Measurements from ENCODE around the gene VCL. TPM values are rescaled to one million over a fixed set of nuclear protein-coding genes. Genes with fewer than 3 reads are reported as not detected.
A peak's percentile ranks its signal among the peaks of the same experiment; 100 is the strongest.

The VCL gene
- total and polyA plus RNA-seq, 9 of the 15 experiments (the other 6 are each of a cell fraction or from before 2014, with no cell fraction given): 29.8 to 186 (median 76.4) TPM

- FAIRE-seq: no peak
- in situ Hi-C loops (cut with MboI) (no loop called here), intact Hi-C loops (cut with micrococcal nuclease) (no loop called here)
- BruUV-seq (replicated peaks): no TSS peak
- no peak overlapping the region; a peak in 1 of 4 replicates for H3K9ac ChIP-seq (ENCODE audit: insufficient read depth in 1 of 2, low read depth in 2 of 2, low read length in 2 of 2)
- 0 out of 2 replicates have a peak, but pooled peaks cover 4% of the 10 kb centered on the region for H4K20me1 ChIP-seq (replicated peaks; ENCODE audit: control insufficient read depth, insufficient read depth, low read length)
- H2AFZ ChIP-seq (ENCODE audit: low read depth, low read length): no peak overlapping the region
- H3K36me3 ChIP-seq (ENCODE audit: control insufficient read depth, insufficient read depth, low read length): peaks cover 55% of the 10 kb centered on the region
- H3K4me2 ChIP-seq (ENCODE audit: insufficient read depth, low read length): no peak overlapping the region
- no peaks in the 10 kb centered on the region for H3K9me3 ChIP-seq (replicated peaks; ENCODE audit: control insufficient read depth, insufficient read depth, low read depth, low read length)
- H3K79me2 ChIP-seq (ENCODE audit: control insufficient read depth, insufficient read depth, low read length): peaks cover 93% of the 10 kb centered on the region
- 11% methylated on average over 3 of the region's 3 CpGs for WGBS (ENCODE audit: insufficient coverage, low coverage, missing lambda C conversion rate)
- H3K9me1 ChIP-seq (ENCODE audit: control insufficient read depth, insufficient read depth, low read length): no peaks in the 10 kb centered on the region
- peak; percentile 25 for ATAC-seq
- H3K4me3 ChIP-seq: no peak overlapping the region
- peak in 2 of 4 experiments; percentile 43 to 47 for DNase-seq (ENCODE audit: extremely low read depth in 1 of 4, low spot score in 3 of 4)
- CTCF ChIA-PET (ENCODE audit: low intra/inter-chr PET ratio): no interaction called here
- H3K4me1 ChIP-seq (replicated peaks in 1 of 2; ENCODE audit: control insufficient read depth in 2 of 2, insufficient read depth in 2 of 2, low read length in 2 of 2): peaks cover 19 to 75% of the 10 kb centered on the region in 2 experiments
- peak overlapping the region; percentile 24; the same call in 1 of the 3 replicates for H3K27ac ChIP-seq (ENCODE audit: extremely low read depth, low read depth, low read length)
- POLR2A ChIA-PET: interaction anchor here (0.7 to 1.9 kb wide), 7 partner anchors 14 to 140 kb away, joined by 3 to 16 read pairs (median 4); no protein-coding TSS in a partner anchor
- no peaks in the 10 kb centered on the region for H3K27me3 ChIP-seq (ENCODE audit: control insufficient read depth in 2 of 2, insufficient read depth in 2 of 2, low read length in 2 of 2)
- no peak for TF ChIP-seq ZNF75A (CRISPR knock-in tag; IDR thresholded peaks at IDR 0.05)
- TF ChIP-seq KDM1A (IDR thresholded peaks at IDR 0.05): peak; percentile 46 to 81; a peak in 3 of 4 replicates
- no peak for TF ChIP-seq BRD9 (IDR thresholded peaks at IDR 0.05; ENCODE audit: low read depth, partially characterized antibody)
- peak; percentile 75 for TF ChIP-seq SOX6 (IDR thresholded peaks at IDR 0.05)
- TF ChIP-seq ESRRA (IDR thresholded peaks at IDR 0.05; ENCODE audit: borderline replicate concordance, low read depth): peak; percentile 88
- TF ChIP-seq ADNP (tag; IDR thresholded peaks at IDR 0.05): peak; percentile 88
- TF ChIP-seq AFF4 (CRISPR knock-in tag; IDR thresholded peaks at IDR 0.05): peak; percentile 68; the same call in 1 of the 2 replicates
- TF ChIP-seq MBD2 (IDR thresholded peaks at IDR 0.05; ENCODE audit: borderline replicate concordance, low read depth): 0 out of 2 replicates have a peak, but pooled peaks have one; percentile 31
- TF ChIP-seq ATF1 (CRISPR knock-in tag; IDR thresholded peaks at IDR 0.05): no peak
- 0 out of 2 replicates have a peak, but pooled peaks have one; percentile 20 for TF ChIP-seq ATF1 (tag; IDR thresholded peaks at IDR 0.05)
- 0 out of 2 replicates have a peak, but pooled peaks have one; percentile 55 for TF ChIP-seq CREB5 (CRISPR knock-in tag; IDR thresholded peaks at IDR 0.05)
- peak; percentile 60 for TF ChIP-seq EP300 (IDR thresholded peaks at IDR 0.05; ENCODE audit: low read length)
- TF ChIP-seq ZNF778 (CRISPR knock-in tag; IDR thresholded peaks at IDR 0.05): no peak
- peak; percentile 59; the same call in 1 of the 2 replicates for TF ChIP-seq MECOM (CRISPR knock-in tag; IDR thresholded peaks at IDR 0.05)
- peak; percentile 31 for TF ChIP-seq RBM25 (IDR thresholded peaks at IDR 0.05; ENCODE audit: low read depth, low read length, severe bottlenecking)
- 0 out of 2 replicates have a peak, but pooled peaks have one; percentile 74 for TF ChIP-seq JUN (IDR thresholded peaks at IDR 0.05; ENCODE audit: borderline replicate concordance, low read depth, low read length)
- TF ChIP-seq JUN (CRISPR knock-in tag; IDR thresholded peaks at IDR 0.05; ENCODE audit: borderline replicate concordance): no peak
- peak; percentile 72 for TF ChIP-seq JUND (IDR thresholded peaks at IDR 0.05; ENCODE audit: borderline replicate concordance, low read depth, low read length)
- TF ChIP-seq JUND (tag; IDR thresholded peaks at IDR 0.05; ENCODE audit: borderline replicate concordance, low read depth, low read length): peak; percentile 90; the same call in 2 of the 3 replicates
- peak; percentile 81 for TF ChIP-seq CEBPB (tag; IDR thresholded peaks at IDR 0.05)
Observed at GRCh38 chr10:74026428-74027015, 28.6 kb downstream of the VCL start.

Data from K562 (cell line).